WERI-Rb-1 (cell line): ENCODE measurements around the gene PPIF.

ENCODE experiments used
- DNase-seq: peaks from one replicate; pipeline ENCODE4 v3.0.0-alpha.2; 2020
- H3K27ac ChIP-seq: fragments of 250-450 bp; sonication (Bioruptor Pico); 2 replicates; pipeline ENCODE4 v1.5.1; 2020; ENCODE audit warnings: mild to moderate bottlenecking, moderate library complexity
- H3K27me3 ChIP-seq: fragments of 250-450 bp; sonication (Bioruptor Pico); 2 replicates; pipeline ENCODE4 v1.5.1; 2021; ENCODE audit warnings: mild to moderate bottlenecking, low read depth, moderate library complexity; ENCODE audit not compliant: insufficient read depth, severe bottlenecking
- H3K36me3 ChIP-seq: fragments of 250-450 bp; sonication (Bioruptor Pico); 2 replicates; pipeline ENCODE4 v1.5.1; 2020; ENCODE audit warnings: mild to moderate bottlenecking, moderate library complexity
- H3K4me3 ChIP-seq: 2 replicates; pipeline ENCODE4 v1.5.1; 2011; ENCODE audit warnings: low read depth, mild to moderate bottlenecking, control low read depth, low read length
- H3K9me3 ChIP-seq: fragments of 250-450 bp; sonication (Bioruptor Pico); 2 replicates; pipeline ENCODE4 v1.5.1; 2021; ENCODE audit warnings: mild to moderate bottlenecking, moderate library complexity; ENCODE audit not compliant: severe bottlenecking
- CTCF ChIP-seq: IDR thresholded peaks from 2 replicates; pipeline ENCODE4 v1.5.1; 2011; ENCODE audit warnings: low read depth, mild to moderate bottlenecking, control low read depth, inconsistent platforms, low read length

The PPIF gene

GRCh38 chr10:79316671-79317431 is 30.4 kb upstream of the PPIF start:
- Histone ChIP-seq H3K27me3 (no peaks in the 10 kb centered on the region), H3K36me3 (peaks cover 16% of the 10 kb centered on the region), H3K9me3 (no peaks in the 10 kb centered on the region), H3K4me3 (no peak overlapping the region), H3K27ac (no peak overlapping the region)
- peak; percentile 41; the same call in 1 of the 2 replicates for TF ChIP-seq CTCF
- no peak for DNase-seq

GRCh38 chr10:79318369-79318768 is 28.9 kb upstream of the PPIF start:
- TF ChIP-seq CTCF, result no peak
- peaks cover 3% of the 10 kb centered on the region; the same call in 1 of the 2 replicates for H3K36me3 ChIP-seq
- no peak for DNase-seq
- no peak overlapping the region for H3K27ac ChIP-seq
- no peaks in the 10 kb centered on the region for H3K9me3 ChIP-seq
- no peaks in the 10 kb centered on the region for H3K27me3 ChIP-seq
- H3K4me3 ChIP-seq, result no peak overlapping the region

DNA sequence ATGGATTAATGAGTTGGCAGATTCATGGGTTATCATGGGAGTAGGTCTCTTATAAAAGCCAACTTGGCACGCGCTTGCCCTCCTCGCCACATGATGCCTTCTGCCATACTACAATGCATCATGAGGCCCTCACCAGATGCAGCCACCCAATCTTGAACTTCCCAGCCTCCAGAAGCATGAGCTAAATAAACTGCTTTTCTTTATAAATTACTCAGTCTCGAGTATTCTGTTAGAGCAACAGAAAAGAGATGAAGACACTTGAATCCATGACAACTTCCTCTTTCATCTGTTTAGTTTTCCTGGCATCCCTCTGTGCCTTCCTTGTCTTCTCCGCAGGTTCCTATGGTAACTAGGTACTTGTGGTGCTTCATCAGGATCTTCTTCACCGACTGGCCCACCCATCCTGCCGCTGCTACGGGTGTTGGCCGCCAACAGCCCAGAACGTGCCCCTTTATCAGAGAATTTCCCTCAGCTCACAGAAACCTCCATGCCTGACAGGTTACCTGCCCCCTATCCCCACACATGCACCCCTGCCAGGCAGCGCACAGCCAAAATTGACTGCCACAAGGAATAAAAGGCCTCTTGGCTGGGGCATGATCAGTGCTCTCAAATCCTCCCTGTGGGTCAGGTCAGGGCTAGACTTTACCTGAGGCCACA is 28.0 kb upstream of the PPIF start:
- TF ChIP-seq CTCF, result no peak
- no peak for DNase-seq
- H3K36me3 ChIP-seq, result no peaks in the 10 kb centered on the region
- H3K9me3 ChIP-seq, result no peaks in the 10 kb centered on the region
- no peak overlapping the region for H3K27ac ChIP-seq
- no peak overlapping the region for H3K4me3 ChIP-seq
- no peaks in the 10 kb centered on the region for H3K27me3 ChIP-seq

- no peak for DNase-seq
Observed at GRCh38 chr10:79320316-79320715, 27.0 kb upstream of the PPIF start.

GRCh38 chr10:79320820-79321493 is 26.3 kb upstream of the PPIF start:
- Histone ChIP-seq H3K9me3 (no peaks in the 10 kb centered on the region), H3K27me3 (no peaks in the 10 kb centered on the region), H3K27ac (no peak overlapping the region), H3K36me3 (no peaks in the 10 kb centered on the region), H3K4me3 (no peak overlapping the region)
- TF ChIP-seq CTCF, result no peak
- no peak for DNase-seq

More at GRCh38 chr10:79320316-79320715, 27.0 kb upstream of the PPIF start:
- H3K4me3 ChIP-seq, result no peak overlapping the region
- H3K27me3 ChIP-seq, result no peaks in the 10 kb centered on the region
- no peak overlapping the region for H3K27ac ChIP-seq
- no peak for TF ChIP-seq CTCF
- no peaks in the 10 kb centered on the region for H3K9me3 ChIP-seq
- no peaks in the 10 kb centered on the region for H3K36me3 ChIP-seq
